HepG2 (cell line): ENCODE results near the gene H2AZ2. TPM values are rescaled to one million over a fixed set of nuclear protein-coding genes. Genes with fewer than 3 reads are reported as not detected.

Experiments
- ARID5B ChIP-seq: IDR thresholded peaks from 2 replicates; pipeline ENCODE4 v1.4.0; 2020; ENCODE audit warnings: mild to moderate bottlenecking, missing genetic modification reagents
- ATF6 ChIP-seq: sonication (generic); formaldehyde crosslinking; conservative IDR thresholded peaks from 2 replicates; pipeline ENCODE4 v1.4.0; 2020; ENCODE audit warnings: missing genetic modification reagents
- CEBPG ChIP-seq: IDR thresholded peaks from 2 replicates; pipeline ENCODE4 v1.6.1; 2016
- E2F1 ChIP-seq: sonication (generic); formaldehyde crosslinking; IDR thresholded peaks from 2 replicates; pipeline ENCODE4 v1.5.0; 2020; ENCODE audit warnings: missing genetic modification reagents
- FOXP1 ChIP-seq, 2 experiments: fragments of 450-650 bp in 1 of 2; IDR thresholded peaks; 2 replicates each; pipeline ENCODE4 v1.6.1; 2017 to 2018; ENCODE audit warnings: antibody characterized with exemption in 1 of 2
- HMG20B ChIP-seq: conservative IDR thresholded peaks from 2 replicates; pipeline ENCODE4 v1.6.1; 2016; ENCODE audit warnings: missing genetic modification reagents, missing compliant biosample characterization
- HNF1A ChIP-seq, 2 experiments: sonication (generic) in 1 of 2; formaldehyde crosslinking in 1 of 2; IDR thresholded peaks; 2 replicates each; pipeline versions ENCODE4 v1.4.0 to v1.6.1; 2016 to 2020; ENCODE audit warnings: borderline replicate concordance in 1 of 2, low read depth in 1 of 2, mild to moderate bottlenecking in 1 of 2, missing genetic modification reagents in 1 of 2
- KMT2A ChIP-seq: sonication (generic); formaldehyde crosslinking; IDR thresholded peaks from 2 replicates; pipeline ENCODE4 v1.4.0; 2020; ENCODE audit warnings: missing genetic modification reagents
- MAFK ChIP-seq, 2 experiments: IDR thresholded peaks in 1 of 2; conservative IDR thresholded peaks in 1 of 2; 2 replicates each; pipeline ENCODE4 v1.6.1; 2011; ENCODE audit warnings: improper control_type of control experiment in 2 of 2, low read length in 2 of 2
- RAD51 ChIP-seq: fragments of 450-650 bp; IDR thresholded peaks from 2 replicates; pipeline ENCODE4 v1.6.1; 2016; ENCODE audit warnings: borderline replicate concordance
- RBFOX2 ChIP-seq: fragments of 200-400 bp; formaldehyde crosslinking; IDR thresholded peaks from 2 replicates; pipeline ENCODE4 v1.6.1; 2017; ENCODE audit warnings: low read depth, mild to moderate bottlenecking, low read length
- RELA ChIP-seq: sonication (generic); formaldehyde crosslinking; IDR thresholded peaks from 2 replicates; pipeline ENCODE4 v1.4.0; 2020; ENCODE audit warnings: missing genetic modification reagents
- ZBTB7A ChIP-seq: sonication (generic); formaldehyde crosslinking; IDR thresholded peaks from 2 replicates; pipeline ENCODE4 v1.8.0; 2022; ENCODE audit warnings: mild to moderate bottlenecking, missing genetic modification reagents
- polyA plus RNA-seq, 8 experiments: library from polyadenylated mRNA; depleted of rRNA in 3 of 8; stranded (reverse) in 7 of 8; unstranded in 1 of 8; fragments of >200 nt; fragmentation: Illumina TruSeq in 4 of 8; extraction: Trizol in 4 of 8; gene quantifications; 2 replicates each; pipeline versions ENCODE4 v1.2.1 to v1.2.3, GENCODE V29; 2011 to 2016; ENCODE audit warnings: low read depth in 4 of 8, missing spikeins in 1 of 8, mixed read lengths in 1 of 8; ENCODE audit not compliant: insufficient read depth in 1 of 8
- total RNA-seq, 5 experiments: library from RNA; depleted of rRNA; stranded (reverse); fragments of >200 nt; fragmentation: Illumina TruSeq; extraction: Trizol; gene quantifications; 2 replicates each; pipeline ENCODE4 v1.2.3, GENCODE V29; 2016; ENCODE audit warnings: low read depth in 1 of 5
- TF ChIP-seq, protein P1 (sequence below): sonication (generic); formaldehyde crosslinking; IDR thresholded peaks from 2 replicates; pipeline ENCODE4 v1.9.0; 2022; ENCODE audit warnings: missing genetic modification reagents, mild to moderate bottlenecking, borderline replicate concordance

H2AZ2 gene
- total and polyA plus RNA-seq, 2 of the 13 experiments (the other 11 are each of a cell fraction or from before 2014, with no cell fraction given): 121 to 223 TPM

- TF ChIP-seq E2F1 (CRISPR knock-in tag): no peak
- TF ChIP-seq HMG20B (CRISPR knock-in tag): no peak
- TF ChIP-seq, protein P1, sequence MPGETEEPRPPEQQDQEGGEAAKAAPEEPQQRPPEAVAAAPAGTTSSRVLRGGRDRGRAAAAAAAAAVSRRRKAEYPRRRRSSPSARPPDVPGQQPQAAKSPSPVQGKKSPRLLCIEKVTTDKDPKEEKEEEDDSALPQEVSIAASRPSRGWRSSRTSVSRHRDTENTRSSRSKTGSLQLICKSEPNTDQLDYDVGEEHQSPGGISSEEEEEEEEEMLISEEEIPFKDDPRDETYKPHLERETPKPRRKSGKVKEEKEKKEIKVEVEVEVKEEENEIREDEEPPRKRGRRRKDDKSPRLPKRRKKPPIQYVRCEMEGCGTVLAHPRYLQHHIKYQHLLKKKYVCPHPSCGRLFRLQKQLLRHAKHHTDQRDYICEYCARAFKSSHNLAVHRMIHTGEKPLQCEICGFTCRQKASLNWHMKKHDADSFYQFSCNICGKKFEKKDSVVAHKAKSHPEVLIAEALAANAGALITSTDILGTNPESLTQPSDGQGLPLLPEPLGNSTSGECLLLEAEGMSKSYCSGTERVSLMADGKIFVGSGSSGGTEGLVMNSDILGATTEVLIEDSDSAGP: no peak
- TF ChIP-seq RAD51: no peak
- TF ChIP-seq RELA (CRISPR knock-in tag): no peak
- TF ChIP-seq ATF6: no peak
- TF ChIP-seq MAFK (conservative IDR thresholded peaks at IDR 0.05 in 1 of 2, IDR thresholded peaks at IDR 0.05 in 1 of 2; ENCODE audit: low read length in 2 of 2): peak; percentile 86 to 87
- TF ChIP-seq HNF1A (IDR thresholded peaks at IDR 0.05; ENCODE audit: low read depth): no peak
- no peak for TF ChIP-seq HNF1A (CRISPR knock-in tag; IDR thresholded peaks at IDR 0.05; ENCODE audit: borderline replicate concordance)
- TF ChIP-seq KMT2A (CRISPR knock-in tag): no peak
- no peak for TF ChIP-seq CEBPG (CRISPR knock-in tag)
- 0 out of 2 replicates have a peak, but pooled peaks have one; percentile 8 for TF ChIP-seq ARID5B (CRISPR knock-in tag)
- no peak for TF ChIP-seq FOXP1 (IDR thresholded peaks at IDR 0.05)
- TF ChIP-seq FOXP1 (CRISPR knock-in tag; IDR thresholded peaks at IDR 0.05): no peak
- TF ChIP-seq RBFOX2: no peak
- no peak for TF ChIP-seq ZBTB7A (CRISPR knock-in tag)
These were observed 56.3 kb downstream of the H2AZ2 start (continued) for GRCh38 chr7:44791278-44792219.
